MM.1S (cell line): ENCODE results near the gene DSCAM.

Experiments used
- DNase-seq: peaks from one replicate; pipeline ENCODE4 v3.0.0-alpha.2; 2015
- H2AFZ ChIP-seq: fragments of 300-600 bp; sonication (generic); 2 replicates; pipeline ENCODE4 v1.6.0; 2016; ENCODE audit warnings: antibody characterized with exemption, low read length
- H3F3A ChIP-seq: fragments of 300-600 bp; sonication (generic); 2 replicates; pipeline ENCODE4 v1.6.1; 2016; ENCODE audit warnings: mild to moderate bottlenecking, antibody characterized with exemption, low read length, moderate library complexity, mixed read lengths; ENCODE audit not compliant: insufficient read depth
- H3K27ac ChIP-seq: fragments of 300-600 bp; sonication (generic); 2 replicates; pipeline ENCODE4 v1.5.1; 2016; ENCODE audit warnings: mild to moderate bottlenecking, low read length
- H3K27me3 ChIP-seq: fragments of 300-600 bp; sonication (generic); replicated peaks from 2 replicates; pipeline ENCODE4 v1.6.0; 2016; ENCODE audit warnings: low read length; ENCODE audit not compliant: insufficient read depth
- H3K36me3 ChIP-seq: fragments of 300-600 bp; sonication (generic); replicated peaks from 2 replicates; pipeline ENCODE4 v1.6.1; 2016; ENCODE audit warnings: mild to moderate bottlenecking, low read length, mixed read lengths; ENCODE audit not compliant: insufficient read depth
- H3K4me1 ChIP-seq: fragments of 300-600 bp; sonication (generic); 2 replicates; pipeline ENCODE4 v1.6.1; 2016; ENCODE audit warnings: low read length, mixed read lengths
- H3K4me2 ChIP-seq: fragments of 300-600 bp; sonication (generic); 2 replicates; pipeline ENCODE4 v1.6.0; 2016; ENCODE audit warnings: low read depth, low read length
- H3K4me3 ChIP-seq: fragments of 300-600 bp; sonication (generic); 2 replicates; pipeline ENCODE4 v1.5.1; 2016; ENCODE audit warnings: low read length, mixed read lengths
- H3K79me2 ChIP-seq: fragments of 300-600 bp; sonication (generic); 2 replicates; pipeline ENCODE4 v1.6.1; 2016; ENCODE audit warnings: mixed run types, low read length, mixed read lengths
- H3K9ac ChIP-seq: fragments of 300-600 bp; sonication (generic); 2 replicates; pipeline ENCODE4 v1.6.1; 2016; ENCODE audit warnings: low read length, mixed read lengths
- H3K9me2 ChIP-seq: fragments of 300-600 bp; sonication (generic); replicated peaks from 2 replicates; pipeline ENCODE4 v1.6.1; 2016; ENCODE audit warnings: mild to moderate bottlenecking, low read length, mixed read lengths; ENCODE audit not compliant: insufficient read depth
- H3K9me3 ChIP-seq: fragments of 300-600 bp; sonication (generic); replicated peaks from 2 replicates; pipeline ENCODE4 v1.6.1; 2016; ENCODE audit warnings: mild to moderate bottlenecking, low read length, mixed read lengths; ENCODE audit not compliant: insufficient read depth
- H4K20me1 ChIP-seq: fragments of 300-600 bp; sonication (generic); 2 replicates; pipeline ENCODE4 v1.6.1; 2016; ENCODE audit warnings: mild to moderate bottlenecking, low read length, moderate library complexity, mixed read lengths; ENCODE audit not compliant: insufficient read depth
- CTCF ChIP-seq: fragments of 300-600 bp; sonication (generic); IDR thresholded peaks from 2 replicates; pipeline ENCODE4 v1.5.1; 2016; ENCODE audit warnings: antibody characterized with exemption, low read length, mixed read lengths
- EZH2 ChIP-seq: fragments of 300-600 bp; sonication (generic); optimal IDR thresholded peaks from 2 replicates; pipeline ENCODE3; 2017; ENCODE audit warnings: low read depth, mild to moderate bottlenecking, antibody characterized with exemption, low read length, mixed read lengths
- EZH2phosphoT487 ChIP-seq: fragments of 300-600 bp; sonication (generic); IDR thresholded peaks from 2 replicates; pipeline ENCODE4 v1.6.1; 2018; ENCODE audit warnings: antibody characterized with exemption, low read length

The DSCAM gene

GRCh38 chr21:40080385-40080784 lies 766.6 kb downstream of the DSCAM start:
- no peak for TF ChIP-seq EZH2
- TF ChIP-seq CTCF: no peak
- no peak for TF ChIP-seq EZH2phosphoT487
- H3K27me3 ChIP-seq: no peaks in the 10 kb centered on the region

GRCh38 chr21:40074710-40075109 lies 772.2 kb downstream of the DSCAM start:
- H3K27ac ChIP-seq: no peak overlapping the region
- no peaks in the 10 kb centered on the region for H3K9me2 ChIP-seq
- H3K4me2 ChIP-seq: no peak overlapping the region
- no peak for DNase-seq
- H3K27me3 ChIP-seq: no peaks in the 10 kb centered on the region
- no peaks in the 10 kb centered on the region for H3K9me3 ChIP-seq
- H2AFZ ChIP-seq: no peak overlapping the region
- 0 out of 2 replicates have a peak, but pooled peaks cover 5% of the 10 kb centered on the region for H4K20me1 ChIP-seq
- TF ChIP-seq EZH2 (no peak), EZH2phosphoT487 (no peak), CTCF (no peak)
- H3K4me1 ChIP-seq: no peaks in the 10 kb centered on the region
- peaks cover 76% of the 10 kb centered on the region for H3F3A ChIP-seq
- peaks cover 64% of the 10 kb centered on the region for H3K79me2 ChIP-seq
- no peak overlapping the region for H3K9ac ChIP-seq
- no peaks in the 10 kb centered on the region for H3K36me3 ChIP-seq
- H3K4me3 ChIP-seq: no peak overlapping the region

More at GRCh38 chr21:40080385-40080784, 766.6 kb downstream of the DSCAM start:
- no peak overlapping the region for H3K4me3 ChIP-seq
- H3K79me2 ChIP-seq: peaks cover 28% of the 10 kb centered on the region
- H3F3A ChIP-seq: peaks cover 78% of the 10 kb centered on the region
- H3K4me1 ChIP-seq: no peaks in the 10 kb centered on the region
- no peaks in the 10 kb centered on the region for H3K9me2 ChIP-seq
- H3K27ac ChIP-seq: no peak overlapping the region
- H3K36me3 ChIP-seq: no peaks in the 10 kb centered on the region
- H3K9me3 ChIP-seq: no peaks in the 10 kb centered on the region
- no peak for DNase-seq
- H3K9ac ChIP-seq: no peak overlapping the region
- no peak overlapping the region for H2AFZ ChIP-seq
- 0 out of 2 replicates have a peak, but pooled peaks cover 8% of the 10 kb centered on the region for H4K20me1 ChIP-seq
- no peak overlapping the region for H3K4me2 ChIP-seq

GRCh38 chr21:40074198-40074597 lies 772.8 kb downstream of the DSCAM start:
- H3K4me3 ChIP-seq: no peak overlapping the region
- H3K79me2 ChIP-seq: peaks cover 69% of the 10 kb centered on the region
- H4K20me1 ChIP-seq: 0 out of 2 replicates have a peak, but pooled peaks cover 5% of the 10 kb centered on the region
- no peaks in the 10 kb centered on the region for H3K9me3 ChIP-seq
- DNase-seq: no peak
- no peaks in the 10 kb centered on the region for H3K27me3 ChIP-seq
- no peak overlapping the region for H2AFZ ChIP-seq
- no peak overlapping the region for H3K4me2 ChIP-seq
- no peak overlapping the region for H3K27ac ChIP-seq
- no peaks in the 10 kb centered on the region for H3K36me3 ChIP-seq
- H3K9me2 ChIP-seq: no peaks in the 10 kb centered on the region
- TF ChIP-seq EZH2phosphoT487 (no peak), EZH2 (no peak), CTCF (no peak)
- no peaks in the 10 kb centered on the region for H3K4me1 ChIP-seq
- H3K9ac ChIP-seq: no peak overlapping the region
- peaks cover 76% of the 10 kb centered on the region for H3F3A ChIP-seq
